Stomach (tissue), 4 donors: ENCODE data around the gene NSRP1.
"Not testable (repeated sequence)": the region's sequence is repeated elsewhere in the genome, so short reads cannot be mapped to it uniquely, and the experiment has no call there.

ENCODE experiments used
- EP300 ChIP-seq: sonication (generic); formaldehyde crosslinking; IDR thresholded peaks from one replicate; pipeline ENCODE4 v1.6.1; 2017; ENCODE audit warnings: antibody characterized with exemption
- POLR2A ChIP-seq, 4 donors: fragments of 450-650 bp; IDR thresholded peaks; one replicate each; pipeline ENCODE4 v1.6.1; 2016; ENCODE audit warnings: antibody characterized with exemption in 4 of 4, control low read depth in 2 of 4, mild to moderate bottlenecking in 1 of 4, moderate library complexity in 1 of 4
- TF ChIP-seq, protein P1 (sequence below), 7 experiments: fragments of 450-650 bp in 4 of 7; fragments of 200-600 bp in 3 of 7; sonication (generic) in 3 of 7; IDR thresholded peaks; one replicate each; pipeline ENCODE4 v1.5.1; 2016 to 2019; ENCODE audit warnings: antibody characterized with exemption in 7 of 7, control low read depth in 2 of 7, mild to moderate bottlenecking in 1 of 7

DNA sequence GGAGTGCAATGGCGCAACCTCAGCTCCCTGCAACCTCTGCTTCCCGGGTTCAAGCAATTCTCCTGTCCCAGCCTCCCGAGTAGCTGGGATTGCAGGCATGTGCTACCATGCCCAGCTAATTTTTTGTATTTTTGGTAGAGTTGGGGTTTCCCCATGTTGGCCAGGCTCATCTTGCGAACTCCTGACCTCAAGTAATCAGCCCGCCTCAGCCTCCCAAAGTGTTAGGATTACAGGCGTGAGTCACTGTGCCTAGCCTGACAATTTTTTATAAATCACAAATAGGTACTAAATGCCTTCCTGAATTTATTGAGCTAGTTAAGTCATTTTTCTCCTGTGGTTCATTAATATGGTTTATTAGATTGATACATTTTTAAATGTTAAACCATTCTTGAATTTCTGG lies 31.2 kb downstream of the NSRP1 start:
- TF ChIP-seq, protein P1, sequence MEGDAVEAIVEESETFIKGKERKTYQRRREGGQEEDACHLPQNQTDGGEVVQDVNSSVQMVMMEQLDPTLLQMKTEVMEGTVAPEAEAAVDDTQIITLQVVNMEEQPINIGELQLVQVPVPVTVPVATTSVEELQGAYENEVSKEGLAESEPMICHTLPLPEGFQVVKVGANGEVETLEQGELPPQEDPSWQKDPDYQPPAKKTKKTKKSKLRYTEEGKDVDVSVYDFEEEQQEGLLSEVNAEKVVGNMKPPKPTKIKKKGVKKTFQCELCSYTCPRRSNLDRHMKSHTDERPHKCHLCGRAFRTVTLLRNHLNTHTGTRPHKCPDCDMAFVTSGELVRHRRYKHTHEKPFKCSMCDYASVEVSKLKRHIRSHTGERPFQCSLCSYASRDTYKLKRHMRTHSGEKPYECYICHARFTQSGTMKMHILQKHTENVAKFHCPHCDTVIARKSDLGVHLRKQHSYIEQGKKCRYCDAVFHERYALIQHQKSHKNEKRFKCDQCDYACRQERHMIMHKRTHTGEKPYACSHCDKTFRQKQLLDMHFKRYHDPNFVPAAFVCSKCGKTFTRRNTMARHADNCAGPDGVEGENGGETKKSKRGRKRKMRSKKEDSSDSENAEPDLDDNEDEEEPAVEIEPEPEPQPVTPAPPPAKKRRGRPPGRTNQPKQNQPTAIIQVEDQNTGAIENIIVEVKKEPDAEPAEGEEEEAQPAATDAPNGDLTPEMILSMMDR (IDR thresholded peaks at IDR 0.05) = not testable (repeated sequence)
- not testable (repeated sequence) for TF ChIP-seq POLR2A (IDR thresholded peaks at IDR 0.05); EP300
